Esophagus squamous epithelium (tissue), 4 donors: ENCODE results near the gene PERM1.

Experiments used
- CTCF ChIP-seq, 6 experiments: fragments of 450-650 bp in 4 of 6; fragments of 200-600 bp in 2 of 6; sonication (generic) in 2 of 6; IDR thresholded peaks; one replicate each; pipeline ENCODE4 v1.5.1; 2016 to 2019; ENCODE audit warnings: antibody characterized with exemption in 6 of 6, mild to moderate bottlenecking in 4 of 6, moderate library complexity in 4 of 6
- POLR2A ChIP-seq, 4 donors: fragments of 450-650 bp; IDR thresholded peaks; one replicate each; pipeline ENCODE4 v1.6.1; 2017; ENCODE audit warnings: antibody characterized with exemption in 4 of 4, mild to moderate bottlenecking in 4 of 4, moderate library complexity in 3 of 4

GRCh38 chr1:1025730-1026129 is 43.8 kb upstream of the PERM1 start:
- TF ChIP-seq CTCF (IDR thresholded peaks at IDR 0.05) (no peak), POLR2A (IDR thresholded peaks at IDR 0.05) (no peak)
